Hepatocyte (in vitro differentiated cells): Measurements from ENCODE around the gene CUL7. TPM values are rescaled to one million over a fixed set of nuclear protein-coding genes. Genes with fewer than 3 reads are reported as not detected.

ENCODE experiments used
- DNase-seq: peaks from one replicate; pipeline ENCODE4 v3.0.0-alpha.2; 2016; ENCODE audit warnings: low spot score
- H2AFZ ChIP-seq: fragments of 200-600 bp; sonication (generic); 2 replicates; pipeline ENCODE4 v1.6.0; 2016; ENCODE audit warnings: antibody characterized with exemption, mild to moderate bottlenecking
- H3K27ac ChIP-seq: fragments of 200-600 bp; sonication (generic); 2 replicates; pipeline ENCODE4 v1.5.1; 2016; ENCODE audit warnings: mild to moderate bottlenecking
- H3K27me3 ChIP-seq: fragments of 200-600 bp; sonication (generic); 2 replicates; pipeline ENCODE4 v1.6.1; 2016
- H3K36me3 ChIP-seq: fragments of 200-600 bp; sonication (generic); replicated peaks from 2 replicates; pipeline ENCODE4 v1.5.1; 2016; ENCODE audit warnings: low read depth; ENCODE audit not compliant: insufficient read depth
- H3K4me1 ChIP-seq: fragments of 200-600 bp; sonication (generic); 2 replicates; pipeline ENCODE4 v1.5.1; 2016; ENCODE audit warnings: mild to moderate bottlenecking, moderate library complexity; ENCODE audit not compliant: insufficient read depth
- H3K4me2 ChIP-seq: fragments of 200-600 bp; sonication (generic); 2 replicates; pipeline ENCODE4 v1.6.0; 2016
- H3K4me3 ChIP-seq: fragments of 200-600 bp; sonication (generic); 2 replicates; pipeline ENCODE4 v1.5.1; 2016; ENCODE audit warnings: mild to moderate bottlenecking
- H3K79me2 ChIP-seq: fragments of 200-600 bp; sonication (generic); 2 replicates; pipeline ENCODE4 v1.6.0; 2017; ENCODE audit warnings: mild to moderate bottlenecking
- H3K9me2 ChIP-seq: fragments of 200-600 bp; sonication (generic); replicated peaks from 2 replicates; pipeline ENCODE4 v1.6.0; 2017; ENCODE audit warnings: mild to moderate bottlenecking; ENCODE audit not compliant: insufficient read depth
- H3K9me3 ChIP-seq: fragments of 200-600 bp; sonication (generic); 2 replicates; pipeline ENCODE4 v1.5.1; 2016; ENCODE audit warnings: low read depth, mild to moderate bottlenecking
- H4K20me1 ChIP-seq: fragments of 200-600 bp; sonication (generic); 2 replicates; pipeline ENCODE4 v1.6.0; 2016; ENCODE audit warnings: mild to moderate bottlenecking; ENCODE audit not compliant: insufficient read depth, poor library complexity, severe bottlenecking
- EZH2 ChIP-seq: fragments of 200-600 bp; sonication (generic); IDR thresholded peaks from 2 replicates; pipeline ENCODE4 v1.6.1; 2016; ENCODE audit warnings: antibody characterized with exemption, mild to moderate bottlenecking, borderline replicate concordance
- EZH2phosphoT487 ChIP-seq: fragments of 200-600 bp; sonication (generic); IDR thresholded peaks from one replicate; pipeline ENCODE4 v1.6.1; 2018; ENCODE audit warnings: antibody characterized with exemption, mild to moderate bottlenecking, low read depth, moderate library complexity; ENCODE audit not compliant: unreplicated experiment, severe bottlenecking
- WGBS: methylation state at CpG from one replicate; pipeline ENCODE4 v1.1.6; 2016; ENCODE audit warnings: low lambda C conversion rate; ENCODE audit errors: missing lambda C conversion rate; 5-methylcytosine and 5-hydroxymethylcytosine counted together
- polyA plus RNA-seq: library from polyadenylated mRNA; unstranded; fragments of >200 nt; fragmentation: Nextera tagmentation; extraction: Ambion mirVana; gene quantifications from 2 replicates; pipeline ENCODE4 v1.2.1, GENCODE V29; 2016
- total RNA-seq: library from RNA; depleted of rRNA; stranded (reverse); fragments of >200 nt; gene quantifications from 2 replicates; pipeline ENCODE4 v1.2.3, GENCODE V29; 2014
- TF ChIP-seq, protein P1 (sequence below): fragments of 200-600 bp; sonication (generic); IDR thresholded peaks from 2 replicates; pipeline ENCODE4 v1.5.1; 2016; ENCODE audit warnings: antibody characterized with exemption, mild to moderate bottlenecking; ENCODE audit not compliant: poor library complexity

Gene CUL7
- total and polyA plus RNA-seq, 2 experiments from 2014 or later = 46.4 to 58.2 TPM

DNA sequence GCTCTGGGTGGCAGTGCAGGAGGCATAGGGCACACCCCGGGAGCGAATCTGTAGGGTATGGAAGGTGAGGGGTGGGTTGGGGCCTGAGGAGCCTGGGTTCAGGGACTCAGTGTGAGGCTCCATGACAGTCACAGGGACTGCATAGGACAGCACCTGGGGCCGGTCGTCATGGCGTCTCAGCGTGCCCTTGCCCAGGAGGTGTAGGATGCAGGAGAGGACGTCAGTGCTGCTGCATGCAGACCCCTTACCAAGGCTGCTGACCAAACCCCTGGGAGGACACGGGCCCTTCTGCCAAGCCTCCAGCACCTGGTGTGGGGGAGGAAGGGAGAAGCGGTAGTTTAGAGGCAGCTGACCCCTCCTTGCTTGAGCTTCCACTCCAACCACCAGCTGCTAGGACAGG lies 15.9 kb downstream of the CUL7 start:
- H3K27me3 ChIP-seq = no peaks in the 10 kb centered on the region
- DNase-seq = no peak
- H3K9me3 ChIP-seq = no peaks in the 10 kb centered on the region
- no peak overlapping the region for H3K4me2 ChIP-seq
- H3K9me2 ChIP-seq = no peaks in the 10 kb centered on the region
- no peaks in the 10 kb centered on the region for H4K20me1 ChIP-seq
- no peak overlapping the region for H2AFZ ChIP-seq
- no peak for TF ChIP-seq EZH2phosphoT487
- no peak for TF ChIP-seq EZH2
- TF ChIP-seq, protein P1, sequence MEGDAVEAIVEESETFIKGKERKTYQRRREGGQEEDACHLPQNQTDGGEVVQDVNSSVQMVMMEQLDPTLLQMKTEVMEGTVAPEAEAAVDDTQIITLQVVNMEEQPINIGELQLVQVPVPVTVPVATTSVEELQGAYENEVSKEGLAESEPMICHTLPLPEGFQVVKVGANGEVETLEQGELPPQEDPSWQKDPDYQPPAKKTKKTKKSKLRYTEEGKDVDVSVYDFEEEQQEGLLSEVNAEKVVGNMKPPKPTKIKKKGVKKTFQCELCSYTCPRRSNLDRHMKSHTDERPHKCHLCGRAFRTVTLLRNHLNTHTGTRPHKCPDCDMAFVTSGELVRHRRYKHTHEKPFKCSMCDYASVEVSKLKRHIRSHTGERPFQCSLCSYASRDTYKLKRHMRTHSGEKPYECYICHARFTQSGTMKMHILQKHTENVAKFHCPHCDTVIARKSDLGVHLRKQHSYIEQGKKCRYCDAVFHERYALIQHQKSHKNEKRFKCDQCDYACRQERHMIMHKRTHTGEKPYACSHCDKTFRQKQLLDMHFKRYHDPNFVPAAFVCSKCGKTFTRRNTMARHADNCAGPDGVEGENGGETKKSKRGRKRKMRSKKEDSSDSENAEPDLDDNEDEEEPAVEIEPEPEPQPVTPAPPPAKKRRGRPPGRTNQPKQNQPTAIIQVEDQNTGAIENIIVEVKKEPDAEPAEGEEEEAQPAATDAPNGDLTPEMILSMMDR = no peak
- H3K36me3 ChIP-seq = no peaks in the 10 kb centered on the region
- H3K4me1 ChIP-seq = no peaks in the 10 kb centered on the region
- WGBS = 97% methylated on average over 9 of the region's 9 CpGs
- H3K27ac ChIP-seq = no peak overlapping the region
- H3K4me3 ChIP-seq = no peak overlapping the region
- no peaks in the 10 kb centered on the region for H3K79me2 ChIP-seq

DNA sequence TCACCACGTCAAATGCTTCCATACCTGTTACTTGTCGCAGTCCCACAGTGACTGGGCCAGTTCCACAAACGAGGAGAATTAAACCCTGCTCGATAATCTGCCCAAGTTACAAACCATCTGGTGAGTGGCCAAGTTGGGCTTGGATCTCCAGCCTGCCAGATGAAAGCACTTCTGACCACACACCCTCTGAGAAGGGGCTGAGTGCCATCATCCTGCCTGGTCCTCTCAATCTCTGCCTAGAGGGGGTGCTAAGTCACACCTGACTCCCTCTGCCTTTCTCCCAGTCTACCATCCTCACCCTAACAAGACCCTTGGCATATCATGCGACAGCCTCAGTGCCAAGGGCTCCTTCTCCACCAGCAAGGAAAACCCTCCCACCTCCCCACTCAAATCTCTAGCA lies 16.5 kb downstream of the CUL7 start:
- WGBS = 97% methylated on average over 5 of the region's 5 CpGs
- no peak for DNase-seq
- H4K20me1 ChIP-seq = no peaks in the 10 kb centered on the region
- H3K4me2 ChIP-seq = no peak overlapping the region
- no peaks in the 10 kb centered on the region for H3K4me1 ChIP-seq
- H3K79me2 ChIP-seq = no peaks in the 10 kb centered on the region
- H3K27me3 ChIP-seq = no peaks in the 10 kb centered on the region
- H3K9me3 ChIP-seq = no peaks in the 10 kb centered on the region
- H3K4me3 ChIP-seq = no peak overlapping the region
- TF ChIP-seq EZH2 (no peak), EZH2phosphoT487 (no peak)
- TF ChIP-seq, protein P1 = no peak
- no peaks in the 10 kb centered on the region for H3K9me2 ChIP-seq
- H3K27ac ChIP-seq = no peak overlapping the region
- no peaks in the 10 kb centered on the region for H3K36me3 ChIP-seq
- H2AFZ ChIP-seq = no peak overlapping the region

DNA sequence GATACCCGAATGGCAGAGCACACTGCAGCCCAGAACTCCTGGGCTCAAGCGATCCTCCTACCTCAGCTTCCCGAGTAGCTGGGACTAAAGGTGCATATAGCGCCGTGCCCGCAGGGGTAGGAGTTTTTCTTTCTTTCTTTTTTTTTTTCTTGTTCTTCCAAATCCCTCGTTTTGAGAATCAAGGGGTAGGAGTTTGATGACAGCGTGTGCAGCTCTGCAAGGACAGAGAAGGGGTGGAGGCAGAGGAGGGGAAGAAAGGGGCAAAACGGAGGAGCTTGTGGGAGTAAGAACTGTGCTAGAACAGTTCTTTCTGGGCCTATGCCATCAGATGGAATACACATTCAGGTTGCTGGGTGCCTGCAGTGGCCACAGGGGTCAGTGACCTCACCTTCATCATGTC lies 16.9 kb downstream of the CUL7 start:
- H3K4me3 ChIP-seq = no peak overlapping the region
- no peak overlapping the region for H3K27ac ChIP-seq
- DNase-seq = no peak
- no peaks in the 10 kb centered on the region for H3K9me2 ChIP-seq
- no peak overlapping the region for H3K4me2 ChIP-seq
- H3K79me2 ChIP-seq = no peaks in the 10 kb centered on the region
- no peak overlapping the region for H2AFZ ChIP-seq
- no peaks in the 10 kb centered on the region for H4K20me1 ChIP-seq
- no peaks in the 10 kb centered on the region for H3K36me3 ChIP-seq
- H3K27me3 ChIP-seq = no peaks in the 10 kb centered on the region
- no peaks in the 10 kb centered on the region for H3K4me1 ChIP-seq
- no peaks in the 10 kb centered on the region for H3K9me3 ChIP-seq
- TF ChIP-seq EZH2phosphoT487 (no peak), EZH2 (no peak)
- TF ChIP-seq, protein P1 = no peak
- 92% methylated on average over 9 of the region's 9 CpGs for WGBS
